ENCODE measurements around the gene AKR1D1.
"Not testable (repeated sequence)": the region's sequence is repeated elsewhere in the genome, so short reads cannot be mapped to it uniquely, and the experiment has no call there.

AKR1D1 gene

GRCh38 chr7:138122162-138122561, 45.9 kb downstream of the AKR1D1 start:
- DNase-seq (ENCODE audit: low read depth) = no peak

GRCh38 chr7:138125119-138125518, 48.9 kb downstream of the AKR1D1 start:
- DNase-seq (ENCODE audit: low read depth) = no peak

- no peak for DNase-seq (ENCODE audit: low read depth)
These were observed 49.4 kb downstream of the AKR1D1 start for GRCh38 chr7:138125598-138126111.

DNA sequence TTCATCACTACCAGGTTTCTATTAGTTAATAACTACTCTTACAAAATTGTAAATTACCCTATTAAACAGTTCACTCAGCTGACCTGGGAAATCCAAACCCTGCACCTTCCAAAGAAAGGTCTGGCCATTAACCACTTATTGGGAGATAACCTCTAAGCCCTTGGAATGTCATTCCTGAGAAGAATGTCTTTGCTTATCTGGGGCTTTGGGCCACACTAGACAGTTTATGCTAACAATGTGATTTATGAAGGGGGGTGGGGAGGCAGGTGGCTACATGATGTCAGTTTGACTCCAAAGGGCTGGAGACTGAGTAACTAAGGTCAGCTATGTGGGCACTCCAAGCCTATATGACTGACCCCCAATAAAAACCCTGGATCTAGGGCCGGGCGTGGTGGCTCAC, 50.7 kb downstream of the AKR1D1 start:
- DNase-seq (ENCODE audit: low read depth) = no peak

GRCh38 chr7:138127996-138128395, 51.7 kb downstream of the AKR1D1 start:
- DNase-seq (ENCODE audit: low read depth) = no peak

DNA sequence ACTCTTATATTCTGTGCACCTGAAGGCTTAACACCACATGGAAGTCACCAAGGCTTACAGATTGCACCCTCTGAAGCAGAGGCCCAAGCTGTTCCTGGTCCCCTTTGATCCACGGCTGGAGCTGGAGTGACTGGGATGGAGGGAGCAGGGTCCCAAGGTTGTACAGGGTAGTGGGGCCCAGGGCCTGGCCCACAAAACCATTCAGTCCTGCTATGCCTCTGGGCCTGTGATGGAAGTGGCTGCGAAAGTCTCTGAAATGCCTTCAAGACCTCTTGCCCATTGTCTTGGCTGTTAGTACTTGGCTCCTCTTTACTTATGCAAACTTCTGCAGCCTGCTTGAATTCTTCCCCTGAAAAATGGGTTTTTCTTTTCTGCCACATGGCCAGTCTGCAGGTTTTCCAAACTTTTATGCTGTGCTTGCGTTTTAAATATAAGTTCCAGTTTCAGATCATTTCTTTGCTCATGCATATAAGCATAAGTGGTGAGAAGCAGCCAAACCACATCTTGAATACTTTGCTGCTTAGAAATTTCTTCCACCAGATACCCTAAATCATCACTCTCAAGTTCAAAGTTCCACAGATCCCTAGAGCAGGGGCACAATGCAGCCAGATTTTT, 53.4 kb downstream of the AKR1D1 start:
- no peak for DNase-seq (ENCODE audit: low read depth)

DNA sequence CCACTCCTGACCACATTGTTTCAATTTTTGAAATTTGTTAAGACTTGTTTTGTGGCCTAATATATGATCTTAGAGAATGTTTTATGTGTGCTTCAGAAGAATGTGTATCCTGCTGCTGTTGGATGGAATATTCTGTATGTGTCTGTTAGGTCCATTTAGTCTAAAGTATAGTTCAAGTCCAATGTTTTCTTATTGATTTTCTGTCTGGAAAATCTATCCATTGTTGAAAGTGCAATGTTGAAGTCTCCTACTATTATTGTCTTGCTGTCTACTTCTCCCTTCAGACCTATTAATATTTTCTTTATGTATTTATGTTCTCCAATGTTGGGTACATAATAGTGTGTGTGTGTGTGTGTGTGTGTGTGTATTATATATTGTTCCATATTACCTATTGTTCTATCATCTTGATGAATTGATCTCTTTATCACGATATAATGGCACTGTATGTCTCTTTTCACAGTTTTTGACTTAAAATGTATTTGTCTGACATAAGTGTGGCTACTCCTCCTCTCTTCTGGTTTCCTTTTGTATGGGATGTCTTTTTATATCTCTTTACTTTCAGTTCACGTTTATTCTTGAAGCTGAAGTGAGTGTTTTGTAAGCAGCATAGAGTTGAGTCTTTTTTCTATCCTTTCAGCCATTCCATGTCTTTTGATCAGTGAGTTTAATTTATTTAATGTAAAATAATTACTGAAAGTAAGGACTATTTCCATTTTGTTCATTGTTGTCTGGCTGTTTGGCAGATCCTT, 61.3 kb downstream of the AKR1D1 start:
- DNase-seq (ENCODE audit: low read depth) = no peak

GRCh38 chr7:138138244-138138643, 62.0 kb downstream of the AKR1D1 start:
- no peak for DNase-seq (ENCODE audit: low read depth)

- no peak for DNase-seq (ENCODE audit: low read depth)
These were observed 66.4 kb downstream of the AKR1D1 start for GRCh38 chr7:138142583-138143201.

- no peak for DNase-seq (ENCODE audit: low read depth)
These were observed 68.7 kb downstream of the AKR1D1 start for GRCh38 chr7:138144958-138145357.

GRCh38 chr7:138146221-138146620, 70.0 kb downstream of the AKR1D1 start:
- not testable (repeated sequence) for DNase-seq (ENCODE audit: low read depth)

- DNase-seq (ENCODE audit: low read depth) = not testable (repeated sequence)
These were observed 70.8 kb downstream of the AKR1D1 start for GRCh38 chr7:138146757-138147734.

DNA sequence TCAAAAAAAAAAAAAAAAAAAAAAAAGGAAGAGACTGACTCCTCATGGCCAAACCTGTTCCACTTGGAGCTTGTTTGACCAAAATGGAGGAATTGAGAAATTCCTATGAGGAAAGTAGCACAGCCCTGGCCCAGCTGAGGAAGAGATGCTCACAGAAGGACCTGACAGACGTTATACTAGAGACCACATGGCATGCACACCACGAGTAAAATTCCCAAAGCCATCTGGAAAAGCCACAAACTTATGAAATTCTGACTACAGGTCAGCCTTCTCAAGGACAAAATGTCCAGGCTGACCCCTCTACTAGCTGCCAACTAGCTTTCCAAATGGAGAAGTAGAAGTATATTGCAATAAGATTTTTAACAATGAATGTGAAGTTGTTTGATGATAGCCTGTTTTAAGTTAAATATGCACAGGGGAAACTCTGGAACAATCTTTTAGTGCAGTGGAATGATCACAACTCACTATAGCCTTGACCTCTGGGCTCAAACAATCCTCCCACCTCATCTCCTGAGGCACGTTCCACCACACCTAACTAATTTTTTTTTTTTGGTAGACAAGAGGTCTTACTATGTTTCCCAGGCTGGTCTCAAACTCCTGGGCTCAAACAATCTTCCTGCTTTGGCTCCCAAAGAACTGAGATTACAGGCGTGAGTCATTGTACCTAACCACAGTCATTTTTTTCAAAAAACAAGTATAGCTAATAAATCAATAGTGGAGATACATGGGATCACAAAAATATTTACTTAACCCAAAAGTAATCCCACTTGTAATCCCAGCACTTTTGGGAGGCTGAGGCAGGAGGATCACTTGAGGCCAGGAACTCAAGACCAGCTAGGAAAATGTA, 75.7 kb downstream of the AKR1D1 start:
- no peak for DNase-seq (ENCODE audit: low read depth)

DNA sequence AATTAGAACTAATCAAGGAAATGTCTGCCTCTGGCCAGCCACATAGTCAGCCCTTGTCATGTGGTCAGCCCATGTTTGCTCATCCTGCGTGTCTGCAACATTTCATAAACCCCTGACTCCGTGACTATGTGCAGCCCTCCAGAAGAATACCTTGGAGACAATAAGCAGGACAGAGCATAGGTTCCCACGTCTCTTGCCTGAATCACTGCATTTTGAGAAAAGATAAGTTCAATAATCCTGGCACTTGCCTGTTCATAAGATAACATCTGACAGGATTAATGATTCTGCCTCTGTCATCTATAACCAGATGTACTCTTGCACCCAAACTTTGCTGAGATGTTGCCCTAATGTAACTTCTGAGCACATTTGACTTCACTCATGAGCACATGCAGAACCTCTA, 78.4 kb downstream of the AKR1D1 start:
- DNase-seq (ENCODE audit: low read depth) = no peak

DNA sequence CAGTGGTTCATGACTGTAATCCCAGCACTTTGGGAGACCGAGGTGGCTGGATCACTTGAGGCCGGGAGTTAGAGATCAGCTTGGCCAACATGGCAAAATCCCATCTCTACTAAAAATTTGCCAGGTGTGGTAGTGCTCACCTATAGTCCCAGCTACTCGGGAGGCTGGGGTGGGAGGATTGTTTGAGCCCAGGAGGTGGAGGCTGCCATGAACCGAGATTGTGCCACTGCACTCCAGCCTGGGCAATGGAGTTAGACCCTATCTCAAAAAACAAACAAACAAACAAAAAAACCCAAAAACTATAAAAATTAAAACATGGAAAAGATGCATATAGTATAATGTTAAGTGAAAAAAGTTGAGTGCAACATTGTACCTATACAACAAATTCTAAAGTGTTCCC, 81.4 kb downstream of the AKR1D1 start:
- DNase-seq (ENCODE audit: low read depth) = no peak

GRCh38 chr7:138158739-138159528, 82.7 kb downstream of the AKR1D1 start:
- no peak for DNase-seq (ENCODE audit: low read depth)

DNA sequence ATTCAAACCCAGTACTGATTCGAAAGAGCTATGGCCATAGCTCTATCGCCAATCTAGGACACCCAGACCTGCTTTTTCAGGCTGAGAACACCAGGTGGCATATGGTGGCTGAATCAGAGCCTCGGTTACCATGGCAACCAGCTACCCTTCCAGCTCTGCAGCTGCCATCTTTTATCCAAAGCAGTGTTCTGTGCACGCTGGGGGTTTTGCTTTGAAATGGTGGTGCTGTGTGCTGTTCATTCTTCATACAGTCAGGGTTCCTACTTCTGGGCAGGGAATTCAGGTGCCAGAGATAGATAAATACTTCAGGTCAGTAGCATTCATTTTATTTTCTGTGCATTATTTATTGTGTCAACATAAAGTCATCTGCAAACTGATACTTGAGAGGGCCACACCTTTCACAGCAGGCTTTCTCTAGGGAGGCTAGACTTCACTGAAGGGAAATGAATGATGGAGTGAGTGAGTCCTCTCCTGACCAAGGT, 85.4 kb downstream of the AKR1D1 start:
- peak; percentile 33 for DNase-seq (ENCODE audit: low read depth)

- DNase-seq (ENCODE audit: low read depth) = no peak
These were observed 86.0 kb downstream of the AKR1D1 start for GRCh38 chr7:138162236-138162635.

DNA sequence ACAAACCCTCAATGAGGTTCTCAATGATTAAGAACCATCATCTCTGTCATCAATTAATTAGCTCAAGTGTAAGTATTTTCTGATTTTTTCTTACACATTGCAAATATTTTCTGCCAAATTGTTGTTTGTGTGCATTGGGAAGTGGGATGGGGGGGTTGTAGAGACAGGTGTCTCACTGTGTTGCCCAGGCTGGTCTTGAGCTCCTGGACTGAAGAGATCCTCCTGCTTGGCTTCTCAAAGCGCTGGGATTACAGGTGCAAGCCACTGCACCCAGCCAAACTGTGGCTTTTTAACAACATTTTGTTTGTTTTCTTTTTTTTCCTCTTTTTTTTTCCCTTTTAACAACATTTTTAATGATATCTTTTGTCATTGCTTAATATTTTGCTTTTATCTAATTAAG, 87.5 kb downstream of the AKR1D1 start:
- no peak for DNase-seq (ENCODE audit: low read depth)

- no peak for DNase-seq (ENCODE audit: low read depth)
These were observed 88.5 kb downstream of the AKR1D1 start for GRCh38 chr7:138164804-138165203.
